DND-41 (cell line): ENCODE results near the gene NT5DC3.

ENCODE experiments used
- ATAC-seq: fragments of 200-7000 bp; cut with Tn5 transposase; 3 replicates; pipeline ENCODE4 v1.9.1; 2021; ENCODE audit warnings: low read depth; ENCODE audit not compliant: insufficient read depth
- DNase-seq: peaks from one replicate; pipeline ENCODE4 v3.0.0-alpha.2; 2020
- H2AFZ ChIP-seq: 2 replicates; pipeline ENCODE4 v1.6.0; 2012; ENCODE audit warnings: low read depth, low read length
- H3K27ac ChIP-seq: 2 replicates; pipeline ENCODE4 v1.5.1; 2012; ENCODE audit warnings: low read length, inconsistent platforms
- H3K27me3 ChIP-seq: fragments of 200-600 bp; sonication (generic); 2 replicates; pipeline ENCODE4 v1.6.0; 2012; ENCODE audit warnings: low read length, mild to moderate bottlenecking, inconsistent platforms; ENCODE audit not compliant: insufficient read depth, poor library complexity
- H3K36me3 ChIP-seq: 2 replicates; pipeline ENCODE4 v1.5.1; 2012; ENCODE audit warnings: low read length, inconsistent platforms; ENCODE audit not compliant: insufficient read depth
- H3K4me1 ChIP-seq: 2 replicates; pipeline ENCODE4 v1.5.1; 2012; ENCODE audit warnings: mild to moderate bottlenecking, low read length; ENCODE audit not compliant: insufficient read depth
- H3K4me2 ChIP-seq: 2 replicates; pipeline ENCODE4 v1.6.0; 2012; ENCODE audit warnings: mild to moderate bottlenecking, moderate library complexity, low read length, inconsistent platforms; ENCODE audit not compliant: insufficient read depth
- H3K4me3 ChIP-seq, 2 experiments: fragments of 200-600 bp in 1 of 2; shearing (Covaris generic) in 1 of 2; 2 replicates each; pipeline ENCODE4 v1.5.1; 2012 to 2016; ENCODE audit warnings: inconsistent platforms in 2 of 2, low read length in 2 of 2, mild to moderate bottlenecking in 2 of 2, low read depth in 1 of 2, moderate library complexity in 1 of 2
- H3K79me2 ChIP-seq: 2 replicates; pipeline ENCODE4 v1.6.0; 2012; ENCODE audit warnings: low read length, inconsistent platforms; ENCODE audit not compliant: insufficient read depth
- H3K9ac ChIP-seq: 2 replicates; pipeline ENCODE4 v1.6.0; 2012; ENCODE audit warnings: low read depth, mild to moderate bottlenecking, inconsistent platforms, low read length, moderate library complexity
- H3K9me3 ChIP-seq: 2 replicates; pipeline ENCODE4 v1.5.1; 2012; ENCODE audit warnings: low read length, moderate library complexity, mild to moderate bottlenecking, inconsistent platforms; ENCODE audit not compliant: insufficient read depth, severe bottlenecking
- H4K20me1 ChIP-seq: 2 replicates; pipeline ENCODE4 v1.6.0; 2012; ENCODE audit warnings: low read length; ENCODE audit not compliant: insufficient read depth
- CTCF ChIP-seq: IDR thresholded peaks from 2 replicates; pipeline ENCODE4 v1.5.1; 2012; ENCODE audit warnings: borderline replicate concordance, low read length, moderate library complexity, mild to moderate bottlenecking; ENCODE audit not compliant: poor library complexity, severe bottlenecking; ENCODE audit errors: extremely low read depth
- EZH2 ChIP-seq: IDR thresholded peaks from 3 replicates; pipeline ENCODE4 v1.6.1; 2012; ENCODE audit warnings: borderline replicate concordance, low read depth, mild to moderate bottlenecking, moderate library complexity, low read length, inconsistent platforms; ENCODE audit not compliant: severe bottlenecking

NT5DC3 gene

GRCh38 chr12:103832048-103832997, 8.7 kb downstream of the NT5DC3 start:
- Histone ChIP-seq H3K4me2 (no peak overlapping the region), H3K27me3 (peaks cover 31% of the 10 kb centered on the region), H3K79me2 (no peaks in the 10 kb centered on the region), H3K4me1 (no peaks in the 10 kb centered on the region), H3K9ac (no peak overlapping the region), H3K4me3 (no peak overlapping the region), H3K27ac (no peak overlapping the region), H3K9me3 (no peaks in the 10 kb centered on the region), H4K20me1 (no peaks in the 10 kb centered on the region), H3K36me3 (no peaks in the 10 kb centered on the region), H2AFZ (no peak overlapping the region)
- DNase-seq = no peak
- no peak for TF ChIP-seq EZH2
- no peak for TF ChIP-seq CTCF
- ATAC-seq = no peak

- Histone ChIP-seq H4K20me1 (no peaks in the 10 kb centered on the region), H2AFZ (no peak overlapping the region), H3K4me1 (no peaks in the 10 kb centered on the region), H3K27ac (no peak overlapping the region), H3K9me3 (no peaks in the 10 kb centered on the region), H3K4me3 (no peak overlapping the region), H3K79me2 (no peaks in the 10 kb centered on the region), H3K27me3 (peaks cover 31% of the 10 kb centered on the region), H3K9ac (no peak overlapping the region), H3K4me2 (no peak overlapping the region), H3K36me3 (no peaks in the 10 kb centered on the region)
- ATAC-seq (no peak), DNase-seq (no peak)
- TF ChIP-seq CTCF = no peak
- no peak for TF ChIP-seq EZH2
Observed at GRCh38 chr12:103830730-103831320, 10.2 kb downstream of the NT5DC3 start.

GRCh38 chr12:103830025-103830725, 10.9 kb downstream of the NT5DC3 start:
- Histone ChIP-seq H3K4me3 (no peak overlapping the region), H3K36me3 (no peaks in the 10 kb centered on the region), H3K27ac (no peak overlapping the region), H3K4me1 (no peaks in the 10 kb centered on the region), H3K27me3 (peaks cover 26% of the 10 kb centered on the region), H3K4me2 (no peak overlapping the region), H3K9ac (no peak overlapping the region), H4K20me1 (no peaks in the 10 kb centered on the region), H3K79me2 (no peaks in the 10 kb centered on the region), H3K9me3 (no peaks in the 10 kb centered on the region), H2AFZ (no peak overlapping the region)
- TF ChIP-seq EZH2 = no peak
- no peak for TF ChIP-seq CTCF
- DNase-seq (no peak), ATAC-seq (no peak)
